Measurements from ENCODE around the gene DAZ3.
"Not testable (repeated sequence)": the region's sequence is repeated elsewhere in the genome, so short reads cannot be mapped to it uniquely, and the experiment has no call there.

DAZ3 gene

GRCh38 chrY:24813293-24813692 lies at the start of gene DAZ3:
DAZ3 (minus strand) TSS chrY:24813393; CDS start chrY:24813185, 208 bp downstream.
- DNase-seq, result not testable (repeated sequence)

- not testable (repeated sequence) for DNase-seq
These were observed 20.4 kb upstream of the DAZ3 start, which contains the start of gene DAZ4 for GRCh38 chrY:24833619-24834018. DAZ4 (plus strand) TSS chrY:24833919; CDS start chrY:24834127, 208 bp downstream.

GRCh38 chrY:24825069-24825468 lies 11.9 kb upstream of the DAZ3 start:
- DNase-seq, result not testable (repeated sequence)

GRCh38 chrY:24824184-24824879 lies 11.1 kb upstream of the DAZ3 start:
- not testable (repeated sequence) for DNase-seq

- DNase-seq, result not testable (repeated sequence)
These were observed 8.6 kb upstream of the DAZ3 start for GRCh38 chrY:24821836-24822235.

All from anterior cingulate cortex (tissue), 58 donors.